ENCODE results near the gene CLDN6.

Gene CLDN6

GRCh38 chr16:3026003-3026378 is 8.0 kb upstream of the CLDN6 start:
- TF ChIP-seq, protein P1, sequence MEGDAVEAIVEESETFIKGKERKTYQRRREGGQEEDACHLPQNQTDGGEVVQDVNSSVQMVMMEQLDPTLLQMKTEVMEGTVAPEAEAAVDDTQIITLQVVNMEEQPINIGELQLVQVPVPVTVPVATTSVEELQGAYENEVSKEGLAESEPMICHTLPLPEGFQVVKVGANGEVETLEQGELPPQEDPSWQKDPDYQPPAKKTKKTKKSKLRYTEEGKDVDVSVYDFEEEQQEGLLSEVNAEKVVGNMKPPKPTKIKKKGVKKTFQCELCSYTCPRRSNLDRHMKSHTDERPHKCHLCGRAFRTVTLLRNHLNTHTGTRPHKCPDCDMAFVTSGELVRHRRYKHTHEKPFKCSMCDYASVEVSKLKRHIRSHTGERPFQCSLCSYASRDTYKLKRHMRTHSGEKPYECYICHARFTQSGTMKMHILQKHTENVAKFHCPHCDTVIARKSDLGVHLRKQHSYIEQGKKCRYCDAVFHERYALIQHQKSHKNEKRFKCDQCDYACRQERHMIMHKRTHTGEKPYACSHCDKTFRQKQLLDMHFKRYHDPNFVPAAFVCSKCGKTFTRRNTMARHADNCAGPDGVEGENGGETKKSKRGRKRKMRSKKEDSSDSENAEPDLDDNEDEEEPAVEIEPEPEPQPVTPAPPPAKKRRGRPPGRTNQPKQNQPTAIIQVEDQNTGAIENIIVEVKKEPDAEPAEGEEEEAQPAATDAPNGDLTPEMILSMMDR (conservative IDR thresholded peaks at IDR 0.05; ENCODE audit: low read depth, low read length) = no peak

DNA sequence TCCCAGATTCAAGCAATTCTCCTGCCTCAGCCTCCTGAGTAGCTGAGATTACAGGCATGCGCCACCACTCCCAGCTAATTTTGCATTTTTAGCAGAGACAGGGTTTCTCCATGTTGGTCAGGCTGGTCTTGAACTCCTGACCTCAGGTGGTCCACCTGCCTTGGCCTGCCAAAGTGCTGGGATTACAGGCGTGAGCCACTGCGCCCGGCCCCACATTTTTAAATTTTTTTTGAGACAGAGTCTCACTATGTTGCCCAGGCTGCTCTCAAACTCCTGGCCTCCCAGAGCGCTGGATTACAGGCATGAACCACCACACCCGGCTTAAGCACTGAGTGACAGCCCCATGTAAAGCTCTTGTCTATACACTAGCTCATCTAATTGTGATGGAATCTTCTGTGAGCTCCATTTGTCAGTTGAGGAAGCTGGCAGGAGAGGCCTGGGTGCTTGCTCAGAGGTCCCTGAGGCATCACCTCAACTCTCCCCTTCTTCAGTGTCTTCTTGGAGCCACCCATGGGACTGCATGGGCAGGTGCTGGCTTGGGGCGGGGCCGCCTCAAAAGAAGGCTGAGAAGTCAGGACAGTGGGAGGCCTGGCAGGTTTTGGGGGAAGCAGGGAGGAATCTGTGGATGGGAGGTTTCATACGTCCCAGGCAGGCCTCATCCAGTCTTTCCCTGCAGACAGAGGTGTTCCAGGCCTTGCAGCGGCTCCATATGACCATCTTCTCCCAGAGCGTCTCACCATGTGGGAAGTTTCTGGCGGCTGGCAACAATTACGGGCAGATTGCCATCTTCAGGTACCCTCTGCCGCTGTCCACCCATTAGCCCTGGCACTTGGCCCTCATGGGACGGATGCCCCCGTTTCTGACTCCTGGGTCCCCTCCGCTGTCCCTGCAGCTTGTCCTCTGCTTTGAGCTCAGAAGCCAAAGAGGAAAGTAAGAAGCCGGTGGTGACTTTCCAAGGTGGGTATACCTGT is 7.3 kb upstream of the CLDN6 start:
- no peak overlapping the region for H3K4me3 ChIP-seq (ENCODE audit: low read depth, low read length)
- DNase-seq (ENCODE audit: low read depth) = no peak
- TF ChIP-seq, protein P1 (conservative IDR thresholded peaks at IDR 0.05; ENCODE audit: low read depth, low read length) = no peak

More at GRCh38 chr16:3026003-3026378, 8.0 kb upstream of the CLDN6 start:
- H3K4me3 ChIP-seq (ENCODE audit: low read depth, low read length) = no peak overlapping the region
- no peak for DNase-seq (ENCODE audit: low read depth)

DNA sequence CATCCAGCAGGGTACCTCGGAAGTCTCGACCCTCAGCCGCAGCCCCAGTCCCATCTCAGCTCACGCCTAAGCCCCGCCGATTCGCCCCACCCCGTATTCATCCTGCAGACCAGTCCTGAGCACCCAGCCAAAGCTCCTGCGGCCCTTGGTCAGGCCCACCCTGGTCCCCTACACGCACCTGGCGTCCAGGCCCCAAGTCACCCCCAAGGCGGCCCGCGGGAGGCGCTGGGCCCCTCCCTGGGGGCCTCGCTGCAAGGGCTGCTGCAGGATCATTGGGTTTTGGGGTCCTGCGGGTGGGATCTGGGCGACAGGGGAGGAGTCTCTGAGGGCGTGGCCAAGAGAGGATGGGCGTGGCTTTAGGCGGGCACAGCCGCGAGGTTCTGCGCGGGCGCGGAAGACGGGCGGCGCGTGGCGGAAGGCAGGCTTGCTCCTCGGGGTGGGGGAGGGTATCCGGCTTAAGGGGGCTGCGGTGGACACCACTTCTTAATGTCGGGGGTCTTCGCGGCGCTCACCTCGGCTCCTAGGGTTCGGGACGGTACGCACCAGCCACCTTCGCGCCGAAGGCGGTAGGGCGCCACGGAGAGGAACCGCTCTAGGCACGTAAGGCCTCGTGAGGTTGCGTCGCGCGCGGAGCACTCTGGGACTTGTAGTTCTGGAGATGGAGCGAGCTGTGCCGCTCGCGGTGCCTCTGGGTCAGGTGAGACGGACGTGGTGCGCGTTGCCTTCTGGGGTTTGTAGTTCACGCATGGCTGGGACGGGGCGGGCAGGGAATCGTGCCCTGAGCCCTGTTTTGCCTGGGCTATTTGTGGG is 5.9 kb upstream of the CLDN6 start, which contains the start of the genes HCFC1R1 and THOC6:
Gene HCFC1R1, minus strand, starts transcription at position 274 of the 810 bp plus-strand sequence. Its CDS starts 1 bp downstream, at position 273.
Gene THOC6, plus strand, starts transcription at position 367 of the 810 bp plus-strand sequence. Its CDS starts 292 bp downstream, at position 659.
- DNase-seq (ENCODE audit: low read depth) = peak; percentile 99
- TF ChIP-seq, protein P1 (conservative IDR thresholded peaks at IDR 0.05; ENCODE audit: low read depth, low read length) = no peak

GRCh38 chr16:3023415-3023668 is 5.4 kb upstream of the CLDN6 start:
- TF ChIP-seq, protein P1 (conservative IDR thresholded peaks at IDR 0.05; ENCODE audit: low read depth, low read length) = no peak
- peak overlapping the region; percentile 87 for H3K4me3 ChIP-seq (ENCODE audit: low read depth, low read length)
- peak; percentile 64 for DNase-seq (ENCODE audit: low read depth)

More for the DNA sequence above, 5.9 kb upstream of the CLDN6 start, which contains the start of the genes HCFC1R1 and THOC6:
- H3K4me3 ChIP-seq (ENCODE audit: low read depth, low read length) = peak within 1 kb of the TSS; percentile 87

- DNase-seq (ENCODE audit: low read depth) = peak; percentile 54
- TF ChIP-seq, protein P1 (conservative IDR thresholded peaks at IDR 0.05; ENCODE audit: low read depth, low read length) = no peak
- peak overlapping the region; percentile 87 for H3K4me3 ChIP-seq (ENCODE audit: low read depth, low read length)
Measured at GRCh38 chr16:3022684-3023414, 4.9 kb upstream of the CLDN6 start.

- DNase-seq (ENCODE audit: low read depth) = peak; percentile 97
- TF ChIP-seq, protein P1 (conservative IDR thresholded peaks at IDR 0.05; ENCODE audit: low read depth, low read length) = no peak
- peak overlapping the region; percentile 87 for H3K4me3 ChIP-seq (ENCODE audit: low read depth, low read length)
Measured at GRCh38 chr16:3022208-3022683, 4.3 kb upstream of the CLDN6 start.

All from choroid plexus epithelial cell (primary cell).